Astrocyte (in vitro differentiated cells and primary cell): Measurements from ENCODE around the gene BMPER. TPM values are rescaled to one million over a fixed set of nuclear protein-coding genes. Genes with fewer than 3 reads are reported as not detected.

Source experiments
- DNase-seq: peaks from one replicate; pipeline ENCODE4 v3.0.0-alpha.2; 2010; ENCODE audit warnings: low read depth
- FAIRE-seq: peaks from 2 replicates; lab custom pipeline; 2011; peaks lifted over from hg19 to GRCh38; lab: Jason Lieb, UNC
- H2AFZ ChIP-seq: 2 replicates; pipeline ENCODE4 v1.6.0; 2012; ENCODE audit warnings: low read depth, low read length, inconsistent platforms
- H3K27ac ChIP-seq: 2 replicates; pipeline ENCODE4 v1.5.1; 2011; ENCODE audit warnings: low read depth, low read length, inconsistent platforms
- H3K27me3 ChIP-seq: 2 replicates; pipeline ENCODE4 v1.6.0; 2011; ENCODE audit warnings: low read length, inconsistent platforms; ENCODE audit not compliant: insufficient read depth
- H3K36me3 ChIP-seq: 2 replicates; pipeline ENCODE4 v1.5.1; 2011; ENCODE audit warnings: low read length, inconsistent platforms; ENCODE audit not compliant: insufficient read depth
- H3K4me1 ChIP-seq: 2 replicates; pipeline ENCODE4 v1.5.1; 2011; ENCODE audit warnings: low read length, inconsistent platforms; ENCODE audit not compliant: insufficient read depth
- H3K4me2 ChIP-seq: 2 replicates; pipeline ENCODE4 v1.6.0; 2012; ENCODE audit warnings: low read length, inconsistent platforms
- H3K4me3 ChIP-seq: 2 replicates; pipeline ENCODE4 v1.5.1; 2011; ENCODE audit warnings: low read depth, mild to moderate bottlenecking, low read length, inconsistent platforms; ENCODE audit not compliant: insufficient read depth
- H3K79me2 ChIP-seq: 2 replicates; pipeline ENCODE4 v1.6.0; 2012; ENCODE audit warnings: mild to moderate bottlenecking, low read length, inconsistent platforms; ENCODE audit not compliant: insufficient read depth
- H3K9ac ChIP-seq: 2 replicates; pipeline ENCODE4 v1.6.0; 2012; ENCODE audit warnings: mild to moderate bottlenecking, low read length, inconsistent platforms
- H3K9me3 ChIP-seq: 2 replicates; pipeline ENCODE4 v1.5.1; 2012; ENCODE audit warnings: low read depth, mild to moderate bottlenecking, low read length, inconsistent platforms; ENCODE audit not compliant: insufficient read depth
- H4K20me1 ChIP-seq: 2 replicates; pipeline ENCODE4 v1.6.0; 2012; ENCODE audit warnings: low read length, inconsistent platforms; ENCODE audit not compliant: insufficient read depth
- H3K27ac Mint-ChIP-seq: one replicate; pipeline ENCODE4 v1.8.0; 2021; ENCODE audit warnings: mild to moderate bottlenecking, mixed read lengths; ENCODE audit not compliant: unreplicated experiment
- H3K27me3 Mint-ChIP-seq: one replicate; pipeline ENCODE4 v1.8.0; 2021; ENCODE audit warnings: low read depth, mixed read lengths; ENCODE audit not compliant: unreplicated experiment
- H3K36me3 Mint-ChIP-seq: one replicate; pipeline ENCODE4 v1.8.0; 2021; ENCODE audit warnings: low read depth, mixed read lengths; ENCODE audit not compliant: unreplicated experiment
- H3K4me1 Mint-ChIP-seq: one replicate; pipeline ENCODE4 v1.8.0; 2021; ENCODE audit warnings: low read depth, mixed read lengths; ENCODE audit not compliant: unreplicated experiment
- H3K4me3 Mint-ChIP-seq: one replicate; pipeline ENCODE4 v1.8.0; 2021; ENCODE audit warnings: mild to moderate bottlenecking, moderate library complexity, mixed read lengths; ENCODE audit not compliant: unreplicated experiment
- H3K9me3 Mint-ChIP-seq: one replicate; pipeline ENCODE4 v1.8.0; 2021; ENCODE audit warnings: mild to moderate bottlenecking, mixed read lengths; ENCODE audit not compliant: unreplicated experiment
- CTCF ChIP-seq: IDR thresholded peaks from 2 replicates; pipeline ENCODE4 v1.5.1; 2011; ENCODE audit warnings: low read depth, mild to moderate bottlenecking, inconsistent platforms, low read length, moderate library complexity; ENCODE audit not compliant: insufficient read depth
- EZH2 ChIP-seq: IDR thresholded peaks from 2 replicates; pipeline ENCODE4 v1.6.1; 2012; ENCODE audit warnings: mild to moderate bottlenecking, low read length, inconsistent platforms; ENCODE audit not compliant: insufficient read depth
- total RNA-seq: library from RNA; stranded (reverse); gene quantifications from 2 replicates; pipeline ENCODE4 v1.2.1, GENCODE V29; 2021

The BMPER gene
- total RNA-seq, 1 donor from 2014 or later, result 4.4 TPM

DNA sequence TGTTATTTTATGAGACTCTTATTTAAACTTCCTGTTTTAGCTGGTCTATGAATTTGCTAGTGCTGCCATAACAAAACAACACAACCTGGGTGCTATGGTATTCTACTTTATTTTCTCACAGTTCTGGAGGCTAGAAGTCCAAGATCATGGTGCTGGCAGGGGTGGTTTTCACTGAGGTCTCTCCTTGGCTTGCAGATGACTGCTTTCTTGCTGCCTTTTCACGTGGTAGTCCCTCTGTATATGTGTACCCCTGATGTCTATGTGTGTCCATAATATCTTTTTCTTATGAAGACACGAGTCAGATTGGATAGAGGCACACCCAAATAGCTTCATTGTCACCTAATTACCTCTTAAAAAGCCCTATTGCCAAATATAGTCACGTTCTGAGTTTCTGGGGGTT is 270.5 kb downstream of the BMPER start:
- no peak for FAIRE-seq
- no peaks in the 10 kb centered on the region for H3K4me1 ChIP-seq
- no peaks in the 10 kb centered on the region for H4K20me1 ChIP-seq
- DNase-seq, result no peak
- H2AFZ ChIP-seq, result no peak overlapping the region
- Mint-ChIP-seq H3K36me3 (peaks cover 4% of the 10 kb centered on the region), H3K4me3 (no peak overlapping the region), H3K27ac (no peak overlapping the region), H3K4me1 (peaks cover 1% of the 10 kb centered on the region), H3K27me3 (peaks cover 8% of the 10 kb centered on the region), H3K9me3 (peaks cover 4% of the 10 kb centered on the region)
- no peak overlapping the region for H3K9ac ChIP-seq
- H3K79me2 ChIP-seq, result no peaks in the 10 kb centered on the region
- no peaks in the 10 kb centered on the region for H3K9me3 ChIP-seq
- H3K4me3 ChIP-seq, result no peak overlapping the region
- no peak for TF ChIP-seq CTCF
- TF ChIP-seq EZH2, result no peak
- no peak overlapping the region for H3K4me2 ChIP-seq
- no peaks in the 10 kb centered on the region for H3K27me3 ChIP-seq
- H3K36me3 ChIP-seq, result no peaks in the 10 kb centered on the region
- H3K27ac ChIP-seq, result no peak overlapping the region

DNA sequence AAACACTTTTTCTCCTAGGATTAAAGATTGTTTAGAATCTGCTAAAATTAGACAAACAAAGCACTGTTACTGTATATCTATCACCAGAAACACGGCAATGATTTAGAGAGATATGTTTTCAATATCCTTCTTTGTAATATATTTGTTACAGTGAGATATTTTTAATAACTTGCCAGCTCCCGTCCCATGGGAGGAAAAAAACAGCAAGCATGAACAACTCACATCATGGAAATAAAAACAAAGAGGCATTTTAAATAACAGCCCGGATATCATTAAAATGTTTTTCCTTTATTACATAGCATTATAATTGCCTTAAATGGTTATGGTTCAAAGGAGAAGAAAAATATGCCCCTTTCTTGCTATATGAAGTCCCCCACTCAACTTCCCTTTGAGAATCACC is 272.1 kb downstream of the BMPER start:
- H3K4me1 Mint-ChIP-seq, result peaks cover 1% of the 10 kb centered on the region
- no peak overlapping the region for H3K27ac Mint-ChIP-seq
- H3K27me3 ChIP-seq, result no peaks in the 10 kb centered on the region
- no peak overlapping the region for H3K27ac ChIP-seq
- no peak overlapping the region for H3K4me3 Mint-ChIP-seq
- no peaks in the 10 kb centered on the region for H4K20me1 ChIP-seq
- peaks cover 4% of the 10 kb centered on the region for H3K36me3 Mint-ChIP-seq
- TF ChIP-seq CTCF (no peak), EZH2 (no peak)
- DNase-seq (no peak), FAIRE-seq (no peak)
- no peak overlapping the region for H3K4me3 ChIP-seq
- H3K79me2 ChIP-seq, result no peaks in the 10 kb centered on the region
- H3K4me1 ChIP-seq, result no peaks in the 10 kb centered on the region
- no peak overlapping the region for H3K9ac ChIP-seq
- no peak overlapping the region for H2AFZ ChIP-seq
- no peak overlapping the region for H3K4me2 ChIP-seq
- no peaks in the 10 kb centered on the region for H3K36me3 ChIP-seq
- H3K9me3 Mint-ChIP-seq, result peaks cover 4% of the 10 kb centered on the region
- H3K9me3 ChIP-seq, result no peaks in the 10 kb centered on the region
- H3K27me3 Mint-ChIP-seq, result peaks cover 8% of the 10 kb centered on the region

DNA sequence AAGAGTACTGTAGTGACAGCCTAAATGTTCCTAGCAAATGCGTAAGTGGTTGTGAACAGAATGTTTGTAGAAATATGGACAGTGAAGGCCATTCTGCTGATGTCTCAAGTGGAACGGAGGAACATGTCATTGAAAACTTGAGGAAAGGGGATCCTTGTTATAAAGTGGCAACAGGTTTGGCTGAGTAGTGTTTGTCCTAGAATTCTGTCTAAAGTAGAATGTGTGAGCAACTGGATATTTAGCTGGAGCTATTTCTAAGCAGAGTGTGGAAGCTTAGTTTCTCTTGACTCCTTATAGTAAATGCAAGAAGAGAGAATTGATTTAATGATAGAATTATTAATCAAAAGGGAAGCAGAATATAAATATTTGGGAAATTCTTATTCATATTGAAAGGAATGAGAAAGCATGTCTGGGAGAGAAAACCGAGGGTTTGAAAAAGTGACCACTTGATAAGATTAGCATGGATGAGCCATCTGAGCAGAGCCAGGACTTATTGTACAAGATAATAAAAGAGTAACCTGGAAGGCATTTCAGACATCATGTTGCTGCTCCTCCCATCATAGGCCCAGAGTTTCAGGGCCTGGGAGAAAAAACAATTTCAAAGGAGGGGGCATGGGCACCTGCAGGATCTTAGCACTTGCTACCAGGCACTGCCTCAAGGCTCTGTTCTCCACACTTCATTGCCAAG is 276.1 kb downstream of the BMPER start:
- TF ChIP-seq EZH2 (no peak), CTCF (no peak)
- H3K4me3 Mint-ChIP-seq, result no peak overlapping the region
- H3K36me3 Mint-ChIP-seq, result no peaks in the 10 kb centered on the region
- DNase-seq, result no peak
- FAIRE-seq, result no peak
- H3K27ac Mint-ChIP-seq, result no peak overlapping the region
- Histone ChIP-seq H4K20me1 (no peaks in the 10 kb centered on the region), H3K79me2 (no peaks in the 10 kb centered on the region), H3K4me1 (no peaks in the 10 kb centered on the region), H2AFZ (no peak overlapping the region), H3K9ac (no peak overlapping the region), H3K4me3 (no peak overlapping the region), H3K27ac (no peak overlapping the region), H3K9me3 (no peaks in the 10 kb centered on the region), H3K4me2 (no peak overlapping the region), H3K27me3 (no peaks in the 10 kb centered on the region), H3K36me3 (no peaks in the 10 kb centered on the region)
- H3K9me3 Mint-ChIP-seq, result no peaks in the 10 kb centered on the region
- H3K4me1 Mint-ChIP-seq, result no peaks in the 10 kb centered on the region
- peaks cover 8% of the 10 kb centered on the region for H3K27me3 Mint-ChIP-seq
